Endodermal cell (in vitro differentiated cells): Measurements from ENCODE around the gene CHST11. TPM values are rescaled to one million over a fixed set of nuclear protein-coding genes. Genes with fewer than 3 reads are reported as not detected.

Experiments
- DNase-seq: peaks from one replicate; pipeline ENCODE4 v3.0.0-alpha.2; 2017
- H3K27ac ChIP-seq: 2 replicates; pipeline ENCODE4 v1.5.1; 2013; ENCODE audit warnings: mild to moderate bottlenecking, low read depth, low read length, moderate library complexity
- H3K27me3 ChIP-seq: 2 replicates; pipeline ENCODE4 v1.6.1; 2013; ENCODE audit warnings: mild to moderate bottlenecking, low read length, moderate library complexity; ENCODE audit not compliant: insufficient read depth, control insufficient read depth, poor library complexity, severe bottlenecking
- H3K36me3 ChIP-seq: 2 replicates; pipeline ENCODE4 v1.7.0; 2013; ENCODE audit warnings: mild to moderate bottlenecking, low read length, moderate library complexity; ENCODE audit not compliant: control insufficient read depth, insufficient read depth
- H3K4me1 ChIP-seq: one replicate; pipeline ENCODE4 v1.7.0; 2013; ENCODE audit warnings: low read length; ENCODE audit not compliant: control insufficient read depth, insufficient read depth
- H3K4me3 ChIP-seq: 2 replicates; pipeline ENCODE4 v1.5.1; 2013; ENCODE audit warnings: mild to moderate bottlenecking, low read length, moderate library complexity
- H3K9ac ChIP-seq: 2 replicates; pipeline ENCODE4 v1.6.1; 2013; ENCODE audit warnings: mild to moderate bottlenecking, low read length, moderate library complexity; ENCODE audit not compliant: poor library complexity, severe bottlenecking; ENCODE audit errors: extremely low read depth
- H3K9me3 ChIP-seq: 2 replicates; pipeline ENCODE4 v1.6.1; 2013; ENCODE audit warnings: mild to moderate bottlenecking, low read length, moderate library complexity; ENCODE audit not compliant: control insufficient read depth
- H3K27ac Mint-ChIP-seq: 2 replicates; pipeline ENCODE4 v1.8.0; 2020; ENCODE audit warnings: mixed read lengths
- H3K27me3 Mint-ChIP-seq: 2 replicates; pipeline ENCODE4 v1.8.0; 2021; ENCODE audit warnings: mild to moderate bottlenecking, mixed read lengths; ENCODE audit not compliant: insufficient read depth
- H3K36me3 Mint-ChIP-seq: 2 replicates; pipeline ENCODE4 v1.8.0; 2020; ENCODE audit warnings: low read depth, mixed read lengths
- H3K4me1 Mint-ChIP-seq: 2 replicates; pipeline ENCODE4 v1.8.0; 2020; ENCODE audit warnings: mixed read lengths
- H3K4me3 Mint-ChIP-seq: 2 replicates; pipeline ENCODE4 v1.8.0; 2020; ENCODE audit warnings: mild to moderate bottlenecking, moderate library complexity, mixed read lengths
- H3K9me3 Mint-ChIP-seq: 2 replicates; pipeline ENCODE4 v1.8.0; 2020; ENCODE audit warnings: mild to moderate bottlenecking, mixed read lengths
- CTCF ChIP-seq: fragments of 200-600 bp; sonication (generic); conservative IDR thresholded peaks from 2 replicates; pipeline ENCODE4 v1.5.0; 2021; ENCODE audit warnings: antibody characterized with exemption, mild to moderate bottlenecking
- WGBS, 2 experiments: methylation state at CpG; one replicate each; pipeline versions ENCODE4 v1.1.5 to v1.1.7; 2013; ENCODE audit warnings: missing lambda C conversion rate in 2 of 2, mixed read lengths in 1 of 2; ENCODE audit not compliant: insufficient coverage in 1 of 2, insufficient read length in 1 of 2; 5-methylcytosine and 5-hydroxymethylcytosine counted together
- total RNA-seq, 2 donors: library from RNA; stranded (reverse); fragmentation: NEBNext Ultra II Directional in 1 of 2; extraction: Animal tissue kit (Norgen Biotek cat#: 25700) in 1 of 2; gene quantifications; 2 replicates in 1 of 2; 3 replicates in 1 of 2; pipeline ENCODE4 v1.2.1, GENCODE V29; 2021

The CHST11 gene
- total RNA-seq, 2 donors from 2014 or later = 30.7 to 36.2 TPM

- Histone ChIP-seq H3K9me3 (no peaks in the 10 kb centered on the region), H3K27ac (no peak overlapping the region), H3K9ac (peak overlapping the region; percentile 81), H3K4me3 (peak overlapping the region; percentile 90), H3K4me1 (peaks cover 15% of the 10 kb centered on the region), H3K27me3 (no peaks in the 10 kb centered on the region), H3K36me3 (no peaks in the 10 kb centered on the region)
- Mint-ChIP-seq H3K9me3 (no peaks in the 10 kb centered on the region), H3K4me1 (peaks cover 37% of the 10 kb centered on the region), H3K27ac (no peak overlapping the region), H3K4me3 (peak overlapping the region; percentile 91), H3K27me3 (peaks cover 23% of the 10 kb centered on the region), H3K36me3 (peaks cover 3% of the 10 kb centered on the region)
- 12 to 20% methylated on average over 12 to 20 of the region's 21 CpGs for WGBS, 2 experiments
- no peak for TF ChIP-seq CTCF
- DNase-seq = peak; percentile 76
These were observed 2.1 kb downstream of the CHST11 start for GRCh38 chr12:104458694-104459367.

- Histone ChIP-seq H3K9ac (peak overlapping the region; percentile 81), H3K4me3 (peak overlapping the region; percentile 90), H3K4me1 (peaks cover 15% of the 10 kb centered on the region), H3K27ac (no peak overlapping the region), H3K9me3 (no peaks in the 10 kb centered on the region), H3K27me3 (no peaks in the 10 kb centered on the region), H3K36me3 (no peaks in the 10 kb centered on the region)
- DNase-seq = no peak
- whole genome bisulfite sequencing, 2 experiments = 64 to 69% methylated on average over 5 to 7 of the region's 7 CpGs
- Mint-ChIP-seq H3K9me3 (no peaks in the 10 kb centered on the region), H3K27me3 (peaks cover 19% of the 10 kb centered on the region), H3K27ac (no peak overlapping the region), H3K4me1 (peaks cover 37% of the 10 kb centered on the region), H3K36me3 (peaks cover 3% of the 10 kb centered on the region), H3K4me3 (peak overlapping the region; percentile 91)
- TF ChIP-seq CTCF = no peak
These were observed 2.7 kb downstream of the CHST11 start for GRCh38 chr12:104459368-104459909.

GRCh38 chr12:104460041-104460719 lies 3.4 kb downstream of the CHST11 start:
- Mint-ChIP-seq H3K36me3 (peaks cover 5% of the 10 kb centered on the region), H3K27me3 (peaks cover 12% of the 10 kb centered on the region), H3K27ac (no peak overlapping the region), H3K4me3 (peak overlapping the region; percentile 91), H3K9me3 (no peaks in the 10 kb centered on the region), H3K4me1 (peaks cover 34% of the 10 kb centered on the region)
- 80 to 100% methylated on average over 3 to 9 of the region's 10 CpGs for WGBS, 2 experiments
- Histone ChIP-seq H3K4me3 (peak overlapping the region; percentile 90), H3K27ac (no peak overlapping the region), H3K36me3 (no peaks in the 10 kb centered on the region), H3K4me1 (peaks cover 11% of the 10 kb centered on the region), H3K27me3 (no peaks in the 10 kb centered on the region), H3K9me3 (no peaks in the 10 kb centered on the region), H3K9ac (no peak overlapping the region)
- no peak for TF ChIP-seq CTCF
- DNase-seq = peak; percentile 45
